Measurements from ENCODE around the gene MAST4.

GRCh38 chr5:66986009-66986408 is 389.8 kb downstream of the MAST4 start:
- TF ChIP-seq EZH2phosphoT487 (IDR thresholded peaks at IDR 0.05; ENCODE audit: borderline replicate concordance, low read length), result no peak
- no peak for TF ChIP-seq CTCF (IDR thresholded peaks at IDR 0.05; ENCODE audit: low read depth, low read length, poor library complexity, severe bottlenecking)

Data from DOHH2 (cell line).